Left kidney (tissue), 2 donors: ENCODE data around the gene ASPRV1. TPM values are rescaled to one million over a fixed set of nuclear protein-coding genes. Genes with fewer than 3 reads are reported as not detected.

Source experiments
- DNase-seq: peaks from one replicate; pipeline ENCODE4 v3.0.0-alpha.2; 2013
- polyA plus RNA-seq: library from polyadenylated mRNA; unstranded; fragments of 120-200 nt; gene quantifications from one replicate; pipeline ENCODE4 v1.2.1, GENCODE V29; 2013; ENCODE audit not compliant: insufficient read length

ASPRV1 gene
- polyA plus RNA-seq, 1 donor, result 4.7 TPM

- no peak for DNase-seq
Observed at GRCh38 chr2:69943000-69943842, 18.2 kb downstream of the ASPRV1 start.

GRCh38 chr2:69940691-69941090 is 20.7 kb downstream of the ASPRV1 start:
- no peak for DNase-seq

- DNase-seq, result no peak
Observed at GRCh38 chr2:69939722-69940121, 21.7 kb downstream of the ASPRV1 start.

GRCh38 chr2:69937968-69938367 is 23.5 kb downstream of the ASPRV1 start:
- no peak for DNase-seq

GRCh38 chr2:69936906-69937305 is 24.5 kb downstream of the ASPRV1 start:
- DNase-seq, result no peak

GRCh38 chr2:69935011-69935410 is 26.4 kb downstream of the ASPRV1 start:
- no peak for DNase-seq

- no peak for DNase-seq
Observed at GRCh38 chr2:69934614-69934908, 26.9 kb downstream of the ASPRV1 start.

- DNase-seq, result no peak
Observed at GRCh38 chr2:69933839-69934613, 27.4 kb downstream of the ASPRV1 start.

GRCh38 chr2:69933254-69933828 is 28.1 kb downstream of the ASPRV1 start:
- no peak for DNase-seq

- DNase-seq, result no peak
Observed at GRCh38 chr2:69932596-69932922, 28.9 kb downstream of the ASPRV1 start.

- DNase-seq, result no peak
Observed at GRCh38 chr2:69931832-69932595, 29.4 kb downstream of the ASPRV1 start.

- DNase-seq, result no peak
Observed at GRCh38 chr2:69926849-69927515, 34.4 kb downstream of the ASPRV1 start.

- DNase-seq, result no peak
Observed at GRCh38 chr2:69923116-69923515, 38.3 kb downstream of the ASPRV1 start.

GRCh38 chr2:69918401-69918800 is 43.0 kb downstream of the ASPRV1 start:
- no peak for DNase-seq

- no peak for DNase-seq
Observed at GRCh38 chr2:69917852-69918251, 43.6 kb downstream of the ASPRV1 start.

- DNase-seq, result no peak
Observed at GRCh38 chr2:69916106-69916505, 45.3 kb downstream of the ASPRV1 start.

- peak; percentile 17 for DNase-seq
Observed at GRCh38 chr2:69914950-69915945, 46.2 kb downstream of the ASPRV1 start, which contains the start of gene MXD1. MXD1 (plus strand) TSS chr2:69915109; CDS start chr2:69915331, 222 bp downstream.

GRCh38 chr2:69914164-69914949 is 47.1 kb downstream of the ASPRV1 start:
- DNase-seq, result peak; percentile 100

GRCh38 chr2:69911985-69912563 is 49.4 kb downstream of the ASPRV1 start:
- peak; percentile 68 for DNase-seq
